HTERT RPE-1 (cell line): ENCODE results near the gene UBE2F.

Experiments
- in situ Hi-C: fragments of 300-500 bp; cut with MboI; formaldehyde crosslinking; loops from 4 replicates; pipeline ENCODE4 v1.14.3; 2020; ENCODE audit warnings: low sequenced_read_pairs

The UBE2F gene

GRCh38 chr2:238069021-238069709 lies 102.4 kb downstream of the UBE2F start:
- in situ Hi-C loops, result no loop called here

- in situ Hi-C loops, result no loop called here
Measured at GRCh38 chr2:238069877-238070276, 103.1 kb downstream of the UBE2F start.

GRCh38 chr2:238075397-238075796 lies 108.6 kb downstream of the UBE2F start:
- in situ Hi-C loops, result no loop called here

- in situ Hi-C loops, result no loop called here
Measured at GRCh38 chr2:238077292-238077691, 110.5 kb downstream of the UBE2F start.

- in situ Hi-C loops, result no loop called here
Measured at GRCh38 chr2:238079874-238080327, 113.1 kb downstream of the UBE2F start.

- in situ Hi-C loops, result no loop called here
Measured at GRCh38 chr2:238080518-238080917, 113.7 kb downstream of the UBE2F start.

- in situ Hi-C loops, result no loop called here
Measured at GRCh38 chr2:238081150-238081549, 114.3 kb downstream of the UBE2F start.

- in situ Hi-C loops, result no loop called here
Measured at GRCh38 chr2:238081561-238081960, 114.7 kb downstream of the UBE2F start.

- in situ Hi-C loops, result no loop called here
Measured at GRCh38 chr2:238082151-238082550, 115.3 kb downstream of the UBE2F start.

GRCh38 chr2:238082827-238083226 lies 116.0 kb downstream of the UBE2F start:
- in situ Hi-C loops, result no loop called here

GRCh38 chr2:238083919-238084318 lies 117.1 kb downstream of the UBE2F start:
- in situ Hi-C loops, result no loop called here

- in situ Hi-C loops, result no loop called here
Measured at GRCh38 chr2:238084761-238085160, 117.9 kb downstream of the UBE2F start.

GRCh38 chr2:238085899-238086298 lies 119.1 kb downstream of the UBE2F start:
- in situ Hi-C loops, result no loop called here

- in situ Hi-C loops, result no loop called here
Measured at GRCh38 chr2:238087211-238087610, 120.4 kb downstream of the UBE2F start.

- in situ Hi-C loops, result no loop called here
Measured at GRCh38 chr2:238090887-238091286, 124.1 kb downstream of the UBE2F start.

- in situ Hi-C loops, result no loop called here
Measured at GRCh38 chr2:238091436-238092060, 124.7 kb downstream of the UBE2F start.
